HCT116 (cell line): Measurements from ENCODE around the gene PKIB.

Source experiments
- CTCF ChIP-seq, 3 experiments: fragments of 200-600 bp in 1 of 3; sonication (generic) in 1 of 3; IDR thresholded peaks in 2 of 3; conservative IDR thresholded peaks in 1 of 3; 2 replicates each; pipeline ENCODE4 v1.5.1; 2012 to 2017; ENCODE audit warnings: low read depth in 2 of 3, low read length in 2 of 3, antibody characterized with exemption in 1 of 3, borderline replicate concordance in 1 of 3, control low read depth in 1 of 3, mild to moderate bottlenecking in 1 of 3, mixed read lengths in 1 of 3, mixed run types in 1 of 3, moderate library complexity in 1 of 3; ENCODE audit not compliant: insufficient read depth in 1 of 3
- ELF1 ChIP-seq: IDR thresholded peaks from 2 replicates; pipeline ENCODE4 v1.6.1; 2012; ENCODE audit warnings: low read depth, borderline replicate concordance
- EZH2 ChIP-seq: fragments of 200-600 bp; sonication (generic); IDR thresholded peaks from 2 replicates; pipeline ENCODE4 v1.6.1; 2017; ENCODE audit warnings: antibody characterized with exemption, mixed run types
- JUND ChIP-seq: IDR thresholded peaks from 2 replicates; pipeline ENCODE4 v1.6.1; 2012
- MAX ChIP-seq: IDR thresholded peaks from 2 replicates; pipeline ENCODE4 v1.6.1; 2012
- POLR2A ChIP-seq: IDR thresholded peaks from 2 replicates; pipeline ENCODE4 v1.7.0; 2011; ENCODE audit warnings: borderline replicate concordance; ENCODE audit not compliant: insufficient read depth, insufficient read length; ENCODE audit errors: extremely low read depth
- POLR2AphosphoS5 ChIP-seq: IDR thresholded peaks from 2 replicates; pipeline ENCODE4 v1.6.1; 2011; ENCODE audit warnings: mild to moderate bottlenecking, low read depth, low read length, moderate library complexity
- RAD21 ChIP-seq: IDR thresholded peaks from 2 replicates; pipeline ENCODE4 v1.6.1; 2012; ENCODE audit warnings: low read depth, mild to moderate bottlenecking
- REST ChIP-seq: IDR thresholded peaks from 2 replicates; pipeline ENCODE4 v1.6.1; 2012; ENCODE audit warnings: low read depth
- SIN3A ChIP-seq: IDR thresholded peaks from 2 replicates; pipeline ENCODE4 v1.6.1; 2012; ENCODE audit warnings: low read depth
- SRF ChIP-seq: IDR thresholded peaks from 2 replicates; pipeline ENCODE4 v1.6.1; 2012; ENCODE audit warnings: low read depth
- YY1 ChIP-seq: IDR thresholded peaks from 2 replicates; pipeline ENCODE4 v1.6.1; 2011; ENCODE audit warnings: low read length, low read depth, moderate library complexity, mild to moderate bottlenecking; ENCODE audit not compliant: insufficient replicate concordance; ENCODE audit errors: extremely low read depth

GRCh38 chr6:122702841-122703240 is 92.6 kb downstream of the PKIB start:
- TF ChIP-seq JUND (no peak), CTCF (IDR thresholded peaks at IDR 0.05 in 2 of 3, conservative IDR thresholded peaks at IDR 0.05 in 1 of 3; ENCODE audit: borderline replicate concordance in 1 of 3, insufficient read depth in 1 of 3, low read depth in 2 of 3, low read length in 2 of 3) (no peak), SRF (no peak), POLR2A (no peak), SIN3A (no peak), POLR2AphosphoS5 (no peak), EZH2 (no peak), MAX (no peak), RAD21 (no peak), ELF1 (no peak), YY1 (no peak), REST (no peak)
